ENCODE data around the gene HK1.
"Not testable (repeated sequence)": the region's sequence is repeated elsewhere in the genome, so short reads cannot be mapped to it uniquely, and the experiment has no call there.

HK1 gene

DNA sequence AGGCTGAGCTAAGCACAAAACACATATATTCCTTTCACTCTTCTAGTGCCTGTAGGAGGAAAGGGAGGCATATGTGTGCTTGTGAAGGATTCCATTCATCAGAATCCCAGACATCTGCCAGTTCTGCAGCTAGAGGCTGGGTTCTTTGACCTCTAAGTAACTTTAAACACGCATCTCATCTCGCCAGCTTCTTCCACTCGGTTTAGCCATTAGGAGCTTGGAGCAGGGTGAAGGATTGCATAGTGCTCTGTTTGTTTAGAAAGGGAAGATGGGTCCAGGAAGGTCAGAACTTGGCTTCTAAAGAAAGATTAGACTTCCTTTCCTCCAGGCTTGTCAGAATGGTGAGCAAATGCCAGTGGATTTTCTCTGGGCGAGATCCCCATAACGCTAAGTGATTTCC lies 43.6 kb downstream of the HK1 start:
- Histone ChIP-seq H4K8ac (ENCODE audit: low read depth, low read length) (no peak overlapping the region), H2BK12ac (ENCODE audit: low read length) (no peak overlapping the region), H3K14ac (ENCODE audit: low read length) (no peak overlapping the region), H3K23ac (ENCODE audit: low read depth, low read length, poor library complexity) (no peak overlapping the region), H3K4ac (ENCODE audit: low read length) (no peak overlapping the region), H4K91ac (ENCODE audit: low read depth, low read length, poor library complexity) (no peak overlapping the region), H3K18ac (ENCODE audit: low read length) (no peak overlapping the region), H2AK5ac (ENCODE audit: low read depth, low read length) (no peak overlapping the region), H3K4me1 (ENCODE audit: control insufficient read depth in 2 of 2, insufficient read depth in 1 of 2, low read depth in 1 of 2, low read length in 2 of 2) (peaks cover 10 to 13% of the 10 kb centered on the region in 2 donors), H3K79me1 (ENCODE audit: low read depth, low read length) (peaks cover 7% of the 10 kb centered on the region), H3K27me3 (ENCODE audit: control insufficient read depth in 3 of 3, insufficient read depth in 3 of 3, low read depth in 1 of 3, low read length in 3 of 3) (peaks cover 0 to 6% (median 3%) of the 10 kb centered on the region in 3 experiments), H2BK15ac (ENCODE audit: low read length) (no peak overlapping the region), H3K36me3 (replicated peaks in 1 of 2; ENCODE audit: control insufficient read depth in 2 of 2, insufficient read depth in 2 of 2, low read length in 2 of 2) (no peaks in the 10 kb centered on the region), H2BK5ac (ENCODE audit: low read length) (no peak overlapping the region), H3K9me3 (replicated peaks in 1 of 2; ENCODE audit: control insufficient read depth in 2 of 2, insufficient read depth in 1 of 2, low read depth in 1 of 2, low read length in 2 of 2) (no peaks in the 10 kb centered on the region), H3K27ac (replicated peaks; ENCODE audit: low read length) (no peak overlapping the region), H3K4me2 (ENCODE audit: insufficient read depth, low read length, poor library complexity, severe bottlenecking) (no peak overlapping the region), H2BK120ac (ENCODE audit: low read depth, low read length) (no peak overlapping the region), H3K9ac (ENCODE audit: low read depth, low read length, poor library complexity) (no peak overlapping the region), H2AFZ (ENCODE audit: low read length) (no peak overlapping the region), H3K4me3 (ENCODE audit: low read length in 2 of 2) (no peak overlapping the region)
- no peak for DNase-seq (ENCODE audit: low spot score)
- WGBS, 2 donors (ENCODE audit: extremely low coverage in 2 of 2, insufficient read length in 2 of 2, insufficient replicate concordance in 1 of 2): no CpG with 5 or more reads among the region's 5 CpGs

DNA sequence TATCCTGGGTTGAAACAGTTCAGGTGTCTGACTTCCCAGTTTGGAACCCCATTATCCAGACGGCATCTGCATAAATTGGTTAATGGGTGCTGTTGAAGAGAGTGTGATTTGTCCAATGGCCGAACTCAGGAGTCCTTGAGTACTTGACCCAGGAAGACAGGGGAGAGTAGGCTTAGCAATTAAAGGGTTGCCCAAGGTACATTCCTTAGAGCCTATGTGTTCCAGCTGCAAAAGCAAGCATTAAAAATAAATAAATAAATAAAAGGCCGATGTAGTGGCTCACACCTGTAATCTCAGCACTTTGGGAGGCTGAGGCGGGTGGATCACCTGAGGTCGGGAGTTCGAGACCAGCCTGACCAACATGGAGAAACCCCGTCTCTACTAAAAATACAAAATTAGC lies 44.0 kb downstream of the HK1 start:
- not testable (repeated sequence) for H2BK120ac ChIP-seq (ENCODE audit: low read depth, low read length); H4K8ac ChIP-seq (ENCODE audit: low read depth, low read length); H3K18ac ChIP-seq (ENCODE audit: low read length); H2BK12ac ChIP-seq (ENCODE audit: low read length); H3K27ac ChIP-seq (replicated peaks; ENCODE audit: low read length); H3K79me1 ChIP-seq (ENCODE audit: low read depth, low read length); H3K23ac ChIP-seq (ENCODE audit: low read depth, low read length, poor library complexity); H3K9ac ChIP-seq (ENCODE audit: low read depth, low read length, poor library complexity); H3K4me2 ChIP-seq (ENCODE audit: insufficient read depth, low read length, poor library complexity, severe bottlenecking); H2AK5ac ChIP-seq (ENCODE audit: low read depth, low read length); H3K9me3 ChIP-seq (replicated peaks in 1 of 2; ENCODE audit: control insufficient read depth in 2 of 2, insufficient read depth in 1 of 2, low read depth in 1 of 2, low read length in 2 of 2); H3K36me3 ChIP-seq (replicated peaks in 1 of 2; ENCODE audit: control insufficient read depth in 2 of 2, insufficient read depth in 2 of 2, low read length in 2 of 2); H2BK15ac ChIP-seq (ENCODE audit: low read length); H2AFZ ChIP-seq (ENCODE audit: low read length); H3K4ac ChIP-seq (ENCODE audit: low read length); H3K14ac ChIP-seq (ENCODE audit: low read length); DNase-seq (ENCODE audit: low spot score); H4K91ac ChIP-seq (ENCODE audit: low read depth, low read length, poor library complexity); H2BK5ac ChIP-seq (ENCODE audit: low read length); H3K4me3 ChIP-seq (ENCODE audit: low read length in 2 of 2); H3K27me3 ChIP-seq (ENCODE audit: control insufficient read depth in 3 of 3, insufficient read depth in 3 of 3, low read depth in 1 of 3, low read length in 3 of 3)
- H3K4me1 ChIP-seq (ENCODE audit: control insufficient read depth in 2 of 2, insufficient read depth in 1 of 2, low read depth in 1 of 2, low read length in 2 of 2): peaks cover 10 to 13% of the 10 kb centered on the region in 2 donors
- WGBS, 2 donors (ENCODE audit: extremely low coverage in 2 of 2, insufficient read length in 2 of 2, insufficient replicate concordance in 1 of 2): no CpG with 5 or more reads among the region's 7 CpGs

DNA sequence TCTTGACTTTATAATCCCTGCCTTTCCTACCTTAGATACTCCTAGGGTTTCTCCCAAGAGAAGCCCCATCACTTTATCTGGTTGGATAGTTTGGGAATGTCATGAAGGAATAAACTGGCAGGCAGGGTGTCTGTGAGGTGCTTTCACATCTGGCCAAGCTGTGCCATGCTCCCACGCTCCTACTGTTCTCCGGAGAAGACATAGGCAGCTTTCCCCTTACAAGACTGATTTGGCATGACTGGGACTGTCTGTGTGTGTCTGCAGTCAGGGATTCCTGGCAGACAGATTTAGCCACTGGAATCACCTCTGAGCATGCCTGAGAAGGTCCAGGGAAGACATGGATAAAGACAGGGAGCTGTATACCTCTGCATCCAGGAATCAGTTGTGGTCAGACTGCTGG lies 45.3 kb downstream of the HK1 start:
- Histone ChIP-seq H3K9ac (ENCODE audit: low read depth, low read length, poor library complexity) (no peak overlapping the region), H3K27ac (replicated peaks; ENCODE audit: low read length) (no peak overlapping the region), H3K18ac (ENCODE audit: low read length) (no peak overlapping the region), H3K79me1 (ENCODE audit: low read depth, low read length) (peaks cover 7% of the 10 kb centered on the region), H2BK15ac (ENCODE audit: low read length) (no peak overlapping the region), H4K91ac (ENCODE audit: low read depth, low read length, poor library complexity) (no peak overlapping the region), H3K4ac (ENCODE audit: low read length) (no peak overlapping the region), H3K23ac (ENCODE audit: low read depth, low read length, poor library complexity) (no peak overlapping the region), H2AK5ac (ENCODE audit: low read depth, low read length) (peak overlapping the region; percentile 59), H3K4me3 (ENCODE audit: low read length in 2 of 2) (no peak overlapping the region), H3K14ac (ENCODE audit: low read length) (no peak overlapping the region), H2BK12ac (ENCODE audit: low read length) (no peak overlapping the region), H3K4me1 (ENCODE audit: control insufficient read depth in 2 of 2, insufficient read depth in 1 of 2, low read depth in 1 of 2, low read length in 2 of 2) (peaks cover 11 to 13% of the 10 kb centered on the region in 2 donors), H2BK120ac (ENCODE audit: low read depth, low read length) (no peak overlapping the region), H2BK5ac (ENCODE audit: low read length) (no peak overlapping the region), H4K8ac (ENCODE audit: low read depth, low read length) (no peak overlapping the region), H3K4me2 (ENCODE audit: insufficient read depth, low read length, poor library complexity, severe bottlenecking) (no peak overlapping the region), H3K36me3 (replicated peaks in 1 of 2; ENCODE audit: control insufficient read depth in 2 of 2, insufficient read depth in 2 of 2, low read length in 2 of 2) (no peaks in the 10 kb centered on the region), H2AFZ (ENCODE audit: low read length) (no peak overlapping the region), H3K9me3 (replicated peaks in 1 of 2; ENCODE audit: control insufficient read depth in 2 of 2, insufficient read depth in 1 of 2, low read depth in 1 of 2, low read length in 2 of 2) (no peaks in the 10 kb centered on the region), H3K27me3 (ENCODE audit: control insufficient read depth in 3 of 3, insufficient read depth in 3 of 3, low read depth in 1 of 3, low read length in 3 of 3) (peaks cover 0 to 3% (median 0%) of the 10 kb centered on the region in 3 experiments)
- no peak for DNase-seq (ENCODE audit: low spot score)
- no CpG with 5 or more reads among the region's 2 CpGs for WGBS, 2 donors (ENCODE audit: extremely low coverage in 2 of 2, insufficient read length in 2 of 2, insufficient replicate concordance in 1 of 2)

DNA sequence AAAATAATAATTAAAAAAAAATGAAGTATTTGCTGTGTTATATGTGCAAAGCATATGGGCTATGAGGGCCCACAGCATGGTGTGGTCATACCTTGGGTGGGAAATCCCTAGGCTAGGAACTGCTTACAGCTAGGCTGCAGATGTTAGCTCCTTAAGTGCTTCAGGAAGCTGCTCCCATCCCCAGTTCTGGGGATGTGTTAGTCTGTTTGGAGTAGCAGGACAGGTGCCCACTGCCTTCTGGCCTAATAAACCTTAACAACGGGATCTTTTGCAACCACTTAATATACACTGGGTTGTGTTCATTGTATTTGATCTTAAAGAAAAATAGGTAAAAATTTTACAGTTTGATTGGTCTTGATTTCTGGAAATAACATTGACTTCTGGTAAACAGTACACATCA lies 46.3 kb downstream of the HK1 start:
- Histone ChIP-seq H4K91ac (ENCODE audit: low read depth, low read length, poor library complexity) (no peak overlapping the region), H2AFZ (ENCODE audit: low read length) (no peak overlapping the region), H3K4ac (ENCODE audit: low read length) (no peak overlapping the region), H3K4me1 (ENCODE audit: control insufficient read depth in 2 of 2, insufficient read depth in 1 of 2, low read depth in 1 of 2, low read length in 2 of 2) (peaks cover 11 to 15% of the 10 kb centered on the region in 2 donors), H3K27me3 (ENCODE audit: control insufficient read depth in 3 of 3, insufficient read depth in 3 of 3, low read depth in 1 of 3, low read length in 3 of 3) (peaks cover 0 to 3% (median 0%) of the 10 kb centered on the region in 3 experiments), H4K8ac (ENCODE audit: low read depth, low read length) (no peak overlapping the region), H2BK12ac (ENCODE audit: low read length) (no peak overlapping the region), H2BK15ac (ENCODE audit: low read length) (no peak overlapping the region), H2AK5ac (ENCODE audit: low read depth, low read length) (no peak overlapping the region), H3K14ac (ENCODE audit: low read length) (no peak overlapping the region), H3K4me2 (ENCODE audit: insufficient read depth, low read length, poor library complexity, severe bottlenecking) (no peak overlapping the region), H2BK5ac (ENCODE audit: low read length) (no peak overlapping the region), H3K36me3 (replicated peaks in 1 of 2; ENCODE audit: control insufficient read depth in 2 of 2, insufficient read depth in 2 of 2, low read length in 2 of 2) (no peaks in the 10 kb centered on the region), H3K27ac (replicated peaks; ENCODE audit: low read length) (no peak overlapping the region), H3K23ac (ENCODE audit: low read depth, low read length, poor library complexity) (no peak overlapping the region), H3K18ac (ENCODE audit: low read length) (no peak overlapping the region), H2BK120ac (ENCODE audit: low read depth, low read length) (no peak overlapping the region), H3K4me3 (ENCODE audit: low read length in 2 of 2) (no peak overlapping the region), H3K9ac (ENCODE audit: low read depth, low read length, poor library complexity) (no peak overlapping the region), H3K79me1 (ENCODE audit: low read depth, low read length) (peaks cover 7% of the 10 kb centered on the region), H3K9me3 (replicated peaks in 1 of 2; ENCODE audit: control insufficient read depth in 2 of 2, insufficient read depth in 1 of 2, low read depth in 1 of 2, low read length in 2 of 2) (no peaks in the 10 kb centered on the region)
- WGBS, 2 donors (ENCODE audit: extremely low coverage in 2 of 2, insufficient read length in 2 of 2, insufficient replicate concordance in 1 of 2): no CpG with 5 or more reads among the region's 1 CpG
- no peak for DNase-seq (ENCODE audit: low spot score)

Measured in neuronal stem cell (in vitro differentiated cells).